ENCODE data around the gene BICRAL.

BICRAL gene

DNA sequence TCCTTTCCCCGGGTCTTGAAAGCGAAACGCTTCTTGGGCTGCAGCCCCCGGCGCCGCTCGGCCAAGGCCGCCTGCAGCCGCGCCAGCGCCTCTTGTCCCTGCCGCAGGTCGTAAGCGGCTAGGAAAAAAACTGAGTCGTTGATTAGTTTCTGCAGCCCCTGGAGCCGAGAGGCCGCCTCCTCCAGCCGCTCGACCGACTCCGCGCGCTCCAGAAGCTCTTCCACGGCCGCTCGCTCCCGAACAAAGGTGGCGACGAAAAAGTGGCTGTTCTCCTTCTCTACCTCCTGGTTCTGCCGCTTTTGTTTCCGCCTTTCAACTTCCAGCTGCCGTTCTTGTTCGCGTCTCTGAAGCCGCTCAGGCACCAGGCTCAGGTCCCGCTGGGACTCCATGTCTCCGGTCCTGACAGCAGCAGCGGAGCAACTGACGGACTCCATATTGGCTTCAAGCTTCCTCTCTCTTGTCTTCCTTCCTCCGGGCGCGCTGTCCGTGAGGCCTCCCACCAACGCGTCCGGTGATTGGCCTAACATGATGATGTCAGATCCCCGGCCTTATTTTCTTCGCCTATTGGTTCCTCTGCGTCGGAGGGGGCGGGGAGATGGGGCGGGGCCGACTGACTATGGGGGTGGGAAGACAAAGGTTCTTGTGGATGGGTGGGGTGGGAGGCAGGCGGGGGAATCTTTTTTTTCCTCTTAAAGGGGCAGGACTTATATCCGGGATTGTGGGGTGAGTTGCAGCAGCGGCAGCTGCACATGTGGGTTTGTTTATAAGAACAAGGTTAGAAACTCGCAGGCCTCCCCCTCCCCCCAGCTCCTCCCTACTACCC is 36.0 kb upstream of the BICRAL start, which contains the start of gene TBCC:
Gene TBCC (minus strand): TSS at position 464 of the 823 bp plus-strand sequence. CDS start 30 bp downstream, at position 434.
- TF ChIP-seq, protein P1, sequence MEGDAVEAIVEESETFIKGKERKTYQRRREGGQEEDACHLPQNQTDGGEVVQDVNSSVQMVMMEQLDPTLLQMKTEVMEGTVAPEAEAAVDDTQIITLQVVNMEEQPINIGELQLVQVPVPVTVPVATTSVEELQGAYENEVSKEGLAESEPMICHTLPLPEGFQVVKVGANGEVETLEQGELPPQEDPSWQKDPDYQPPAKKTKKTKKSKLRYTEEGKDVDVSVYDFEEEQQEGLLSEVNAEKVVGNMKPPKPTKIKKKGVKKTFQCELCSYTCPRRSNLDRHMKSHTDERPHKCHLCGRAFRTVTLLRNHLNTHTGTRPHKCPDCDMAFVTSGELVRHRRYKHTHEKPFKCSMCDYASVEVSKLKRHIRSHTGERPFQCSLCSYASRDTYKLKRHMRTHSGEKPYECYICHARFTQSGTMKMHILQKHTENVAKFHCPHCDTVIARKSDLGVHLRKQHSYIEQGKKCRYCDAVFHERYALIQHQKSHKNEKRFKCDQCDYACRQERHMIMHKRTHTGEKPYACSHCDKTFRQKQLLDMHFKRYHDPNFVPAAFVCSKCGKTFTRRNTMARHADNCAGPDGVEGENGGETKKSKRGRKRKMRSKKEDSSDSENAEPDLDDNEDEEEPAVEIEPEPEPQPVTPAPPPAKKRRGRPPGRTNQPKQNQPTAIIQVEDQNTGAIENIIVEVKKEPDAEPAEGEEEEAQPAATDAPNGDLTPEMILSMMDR (IDR thresholded peaks at IDR 0.05; ENCODE audit: insufficient read depth, missing control alignments): no peak
- FAIRE-seq: no peak
- peak; percentile 96 for DNase-seq (ENCODE audit: insufficient read length, low spot score)

DNA sequence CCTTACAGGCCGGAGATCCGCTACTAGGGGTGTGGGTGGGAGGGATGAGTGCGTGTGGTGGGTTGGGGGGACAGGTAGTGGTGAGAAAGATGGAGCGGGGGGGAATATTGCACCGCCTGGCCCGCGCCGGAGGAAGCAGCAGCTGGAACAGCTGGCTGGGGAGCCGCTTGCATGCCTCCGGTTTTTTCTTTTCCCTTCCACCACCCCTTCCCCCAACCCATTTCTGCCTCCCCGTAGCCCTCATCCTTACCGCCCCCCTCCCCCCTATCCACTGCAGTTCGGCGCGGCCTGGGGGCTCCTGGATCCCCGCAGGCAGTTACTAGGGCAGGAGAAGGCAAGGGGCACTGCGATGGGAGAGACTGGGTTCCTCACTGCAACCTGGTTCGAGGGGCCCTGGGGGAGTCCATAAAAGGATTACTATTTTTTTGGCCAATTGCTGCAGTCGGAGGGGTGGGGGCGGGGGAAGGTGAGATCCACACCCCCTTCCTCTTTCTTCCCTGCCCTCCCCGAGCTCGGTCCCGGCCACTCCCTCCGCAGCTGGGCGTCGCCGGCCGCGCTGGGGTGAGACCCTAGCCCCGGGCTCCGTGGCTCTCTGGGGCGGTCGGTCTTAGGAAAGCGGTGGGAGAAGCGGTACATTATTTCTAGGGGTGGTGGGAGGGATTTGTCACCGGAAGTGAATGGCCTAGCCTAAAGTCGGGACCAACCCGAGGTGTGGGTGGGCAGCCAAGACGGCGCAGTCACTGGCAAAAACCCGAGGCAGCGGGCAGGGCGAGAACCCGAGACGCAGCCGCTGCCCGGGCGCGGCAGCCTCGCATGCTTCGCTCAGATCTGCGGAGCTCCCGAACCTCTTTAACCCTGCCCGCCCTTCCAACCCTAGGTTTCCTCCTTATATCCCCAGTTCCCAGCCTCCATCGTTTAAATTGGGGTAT is 35.1 kb upstream of the BICRAL start:
- DNase-seq (ENCODE audit: insufficient read length, low spot score): peak; percentile 78
- TF ChIP-seq, protein P1 (IDR thresholded peaks at IDR 0.05; ENCODE audit: insufficient read depth, missing control alignments): no peak
- no peak for FAIRE-seq

DNA sequence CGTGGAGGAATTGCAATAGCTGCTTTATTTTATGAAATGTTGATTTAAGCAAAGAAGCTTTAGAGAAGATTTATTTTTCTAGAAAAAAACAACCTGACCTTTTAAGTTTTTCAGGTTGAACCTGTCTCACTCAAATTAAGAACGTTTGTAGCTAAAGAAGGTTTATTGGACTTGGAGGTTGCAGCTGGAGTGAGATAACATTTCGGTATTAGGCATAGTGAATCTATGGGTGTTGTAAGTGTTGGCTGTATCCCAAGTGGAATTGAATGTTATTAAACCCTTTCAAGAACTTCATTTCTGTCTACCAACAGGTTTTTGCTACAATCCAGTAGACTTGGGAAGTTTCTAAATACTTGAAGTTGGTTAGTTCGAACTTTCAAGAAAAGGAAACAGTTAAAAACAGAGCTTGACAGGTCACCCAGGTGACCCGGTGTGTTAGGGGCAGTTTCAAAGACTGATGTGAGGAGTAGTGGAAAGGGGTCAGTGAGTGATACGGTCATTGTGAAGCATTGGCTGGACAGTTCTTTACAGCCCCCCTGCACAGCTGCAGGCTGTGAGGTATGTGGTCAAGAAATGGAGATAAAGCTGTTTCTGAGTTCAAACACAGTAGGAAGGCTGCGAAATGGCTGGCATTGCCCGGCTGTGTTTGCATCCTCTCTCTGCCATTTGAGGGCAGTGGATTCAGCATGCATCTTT is 33.5 kb upstream of the BICRAL start:
- DNase-seq (ENCODE audit: insufficient read length, low spot score) (no peak), FAIRE-seq (no peak)
- TF ChIP-seq, protein P1 (IDR thresholded peaks at IDR 0.05; ENCODE audit: insufficient read depth, missing control alignments): no peak

DNA sequence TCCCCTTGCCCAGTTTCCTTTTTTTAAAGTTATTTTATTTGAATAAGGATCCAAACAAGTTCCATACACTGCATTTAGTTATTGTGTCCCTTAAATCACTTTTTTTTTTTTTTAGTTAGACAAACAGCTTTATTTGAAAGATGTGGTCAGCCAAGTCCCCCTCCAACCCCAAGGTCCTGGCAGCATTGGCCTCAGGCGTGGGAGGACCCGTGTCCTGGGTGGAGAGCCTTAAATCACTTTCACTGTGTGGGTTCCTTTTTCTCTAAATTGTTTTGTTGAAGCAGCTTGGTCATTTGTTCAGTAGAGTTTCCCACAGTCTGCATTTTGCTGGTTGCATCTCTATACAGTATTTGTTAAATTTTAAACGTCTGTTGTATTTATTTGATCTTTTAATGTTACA is 30.8 kb upstream of the BICRAL start:
- TF ChIP-seq, protein P1 (IDR thresholded peaks at IDR 0.05; ENCODE audit: insufficient read depth, missing control alignments): no peak
- no peak for FAIRE-seq
- no peak for DNase-seq (ENCODE audit: insufficient read length, low spot score)

DNA sequence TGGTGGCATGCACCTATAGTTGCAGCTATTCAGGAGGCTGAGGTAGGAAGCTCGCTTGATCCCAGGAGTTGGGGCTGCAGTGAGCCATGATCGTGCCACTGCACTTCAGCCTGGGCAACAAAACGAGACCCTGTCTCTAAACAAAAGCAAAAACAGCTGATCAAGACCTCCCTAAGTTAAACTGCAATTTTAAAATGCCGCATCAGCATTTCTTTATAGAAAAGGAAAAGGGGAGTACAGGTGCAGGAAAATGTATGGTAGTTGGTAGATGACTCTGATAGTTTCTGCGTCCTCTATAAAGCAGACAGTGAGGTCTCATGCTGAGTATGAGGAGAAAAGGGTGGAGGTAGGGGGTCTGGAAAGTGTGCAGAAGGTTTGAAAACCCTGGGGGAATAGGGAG is 27.1 kb upstream of the BICRAL start:
- TF ChIP-seq, protein P1 (IDR thresholded peaks at IDR 0.05; ENCODE audit: insufficient read depth, missing control alignments): no peak
- DNase-seq (ENCODE audit: insufficient read length, low spot score) (no peak), FAIRE-seq (no peak)

DNA sequence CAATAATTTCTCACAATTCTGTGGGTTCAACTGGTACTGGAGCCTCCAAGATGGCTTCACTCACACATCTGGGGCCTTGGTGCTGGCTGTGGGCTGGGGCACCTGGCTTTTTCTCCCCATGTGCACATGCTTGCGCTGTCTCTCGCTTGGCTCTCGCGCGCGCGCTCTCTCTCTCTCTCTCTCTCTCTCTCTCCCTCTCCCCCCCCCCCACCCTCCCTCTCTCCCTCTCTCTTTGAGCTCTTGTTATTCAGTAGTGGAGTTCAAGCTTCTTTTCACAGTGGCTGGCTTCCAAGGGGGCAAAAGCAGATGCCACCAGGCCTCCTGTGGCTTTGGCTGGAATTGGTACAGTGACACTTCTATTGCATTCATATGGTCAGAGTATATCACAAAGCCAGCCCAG is 25.1 kb upstream of the BICRAL start:
- FAIRE-seq: no peak
- DNase-seq (ENCODE audit: insufficient read length, low spot score): no peak
- TF ChIP-seq, protein P1 (IDR thresholded peaks at IDR 0.05; ENCODE audit: insufficient read depth, missing control alignments): no peak

All from D721Med (cell line).